A549 (cell line): ENCODE results near the gene CCNI.
"Not testable (repeated sequence)": the region's sequence is repeated elsewhere in the genome, so short reads cannot be mapped to it uniquely, and the experiment has no call there.

Experiments
- CEBPB ChIP-seq, 2 experiments: fragments of >200 bp in 1 of 2; sonication (Bioruptor Twin) in 1 of 2; formaldehyde crosslinking in 1 of 2; IDR thresholded peaks; 2 replicates each; pipeline ENCODE4 v1.6.1; 2012 to 2016
- CHD4 ChIP-seq: fragments of 200-600 bp; sonication (generic); IDR thresholded peaks from 2 replicates; pipeline ENCODE4 v1.6.1; 2016; ENCODE audit warnings: antibody characterized with exemption, mild to moderate bottlenecking, borderline replicate concordance
- CTCF ChIP-seq: fragments of >200 bp; sonication (Bioruptor Twin); formaldehyde crosslinking; IDR thresholded peaks from 3 replicates; pipeline ENCODE4 v1.5.1; 2016
- EP300 ChIP-seq, 2 experiments: fragments of >200 bp; sonication (Bioruptor Twin); formaldehyde crosslinking; IDR thresholded peaks; 2 replicates in 1 of 2; 3 replicates in 1 of 2; pipeline ENCODE4 v1.6.1; 2016 to 2017
- SMC3 ChIP-seq: fragments of >200 bp; sonication (Bioruptor Twin); formaldehyde crosslinking; IDR thresholded peaks from 3 replicates; pipeline ENCODE4 v1.6.1; 2018; ENCODE audit warnings: inconsistent platforms
- TP53 ChIP-seq: fragments of 250-450 bp; sonication (Bioruptor Pico); IDR thresholded peaks from 2 replicates; pipeline ENCODE4 v1.5.0; 2021; ENCODE audit warnings: mild to moderate bottlenecking, moderate library complexity

- not testable (repeated sequence) for TF ChIP-seq CTCF; CHD4; EP300 (IDR thresholded peaks at IDR 0.05); CEBPB (IDR thresholded peaks at IDR 0.05); TP53 (CRISPR knock-in tag); SMC3
These were observed 38.6 kb downstream of the CCNI start for GRCh38 chr4:77037168-77037567.
